B cell (primary cell): ENCODE measurements around the gene MEF2B. TPM values are rescaled to one million over a fixed set of nuclear protein-coding genes. Genes with fewer than 3 reads are reported as not detected.

ENCODE experiments used
- ATAC-seq: fragments of 200-7000 bp; cut with Tn5 transposase; one replicate; pipeline ENCODE4 v1.10.0; 2021; ENCODE audit warnings: low read depth, mild to moderate bottlenecking, moderate number of reproducible peaks, moderate library complexity
- CTCF ChIA-PET: fragments of 350-600 bp; sonication (Branson Sonifier 250); formaldehyde crosslinking; loops from one replicate; lab custom pipeline; 2021; ENCODE audit warnings: antibody characterized with exemption, inconsistent platforms; lab: Charles Lee
- POLR2A ChIA-PET: fragments of 350-600 bp; sonication (Branson Sonifier 250); formaldehyde crosslinking; loops from one replicate; lab custom pipeline; 2021; ENCODE audit warnings: antibody characterized with exemption; lab: Charles Lee
- DNase-seq: peaks from one replicate; pipeline ENCODE4 v3.0.0; 2013
- H2AFZ ChIP-seq: 2 replicates; pipeline ENCODE4 v1.6.1; 2012; ENCODE audit warnings: mild to moderate bottlenecking, low read depth, low read length; ENCODE audit not compliant: insufficient read depth, poor library complexity, severe bottlenecking
- H3K27ac ChIP-seq, 2 donors: 1 replicate in 1 of 2; 2 replicates in 1 of 2; pipeline ENCODE4 v1.5.1; 2012 to 2013; ENCODE audit warnings: low read length in 2 of 2, mild to moderate bottlenecking in 2 of 2, moderate library complexity in 1 of 2
- H3K27me3 ChIP-seq, 4 experiments: fragments of 200-600 bp in 1 of 4; sonication (generic) in 1 of 4; replicated peaks in 1 of 4; 1 replicate in 2 of 4; 2 replicates in 2 of 4; pipeline versions ENCODE4 v1.6.1 to v1.7.0; 2013 to 2016; ENCODE audit warnings: low read length in 3 of 4, mild to moderate bottlenecking in 2 of 4, mixed read lengths in 1 of 4, moderate library complexity in 1 of 4; ENCODE audit not compliant: insufficient read depth in 4 of 4, control insufficient read depth in 3 of 4; ENCODE audit errors: control extremely low read depth in 1 of 4
- H3K36me3 ChIP-seq, 2 experiments: replicated peaks in 1 of 2; 1 replicate in 1 of 2; 2 replicates in 1 of 2; pipeline versions ENCODE4 v1.6.1 to v1.7.1; 2013; ENCODE audit warnings: low read length in 1 of 2; ENCODE audit not compliant: insufficient read depth in 2 of 2, control insufficient read depth in 1 of 2; ENCODE audit errors: control extremely low read depth in 1 of 2, extremely low read depth in 1 of 2
- H3K4me1 ChIP-seq, 2 donors: fragments of 200-600 bp in 1 of 2; sonication (generic) in 1 of 2; 1 replicate in 1 of 2; 2 replicates in 1 of 2; pipeline versions ENCODE4 v1.5.1 to v1.6.1; 2013 to 2017; ENCODE audit warnings: low read length in 2 of 2; ENCODE audit not compliant: control insufficient read depth in 2 of 2, insufficient read depth in 2 of 2
- H3K4me2 ChIP-seq: replicated peaks from 2 replicates; pipeline ENCODE3; 2012; ENCODE audit warnings: mild to moderate bottlenecking, low read depth, low read length; ENCODE audit not compliant: poor library complexity, severe bottlenecking
- H3K4me3 ChIP-seq, 5 experiments: fragments of 200-600 bp in 1 of 5; sonication (generic) in 1 of 5; 1 replicate in 3 of 5; 2 replicates in 2 of 5; pipeline versions ENCODE4 v1.5.1 to v1.7.0; 2011 to 2016; ENCODE audit warnings: low read length in 4 of 5, mild to moderate bottlenecking in 4 of 5, low read depth in 2 of 5, control low read depth in 1 of 5, moderate library complexity in 1 of 5; ENCODE audit not compliant: insufficient read depth in 1 of 5; ENCODE audit errors: control extremely low read depth in 1 of 5, extremely low read depth in 1 of 5
- H3K79me2 ChIP-seq: fragments of 200-600 bp; sonication (generic); one replicate; pipeline ENCODE4 v1.6.0; 2016; ENCODE audit warnings: low read length; ENCODE audit not compliant: control insufficient read depth, insufficient read depth
- H3K9ac ChIP-seq: fragments of 200-600 bp; sonication (generic); 2 replicates; pipeline ENCODE4 v1.6.1; 2017; ENCODE audit warnings: mild to moderate bottlenecking, low read length, moderate library complexity
- H3K9me3 ChIP-seq, 3 donors: one replicate each; pipeline versions ENCODE4 v1.6.1 to v1.7.1; 2013; ENCODE audit warnings: low read length in 2 of 3; ENCODE audit not compliant: control insufficient read depth in 2 of 3, insufficient read depth in 1 of 3; ENCODE audit errors: control extremely low read depth in 1 of 3
- H4K20me1 ChIP-seq: 2 replicates; pipeline ENCODE4 v1.6.0; 2012; ENCODE audit warnings: mild to moderate bottlenecking, low read length; ENCODE audit not compliant: insufficient read depth, control insufficient read depth, poor library complexity, severe bottlenecking
- H3K27ac Mint-ChIP-seq: one replicate; pipeline ENCODE4 v1.8.0; 2021; ENCODE audit warnings: mixed read lengths
- H3K27me3 Mint-ChIP-seq: one replicate; pipeline ENCODE4 v1.8.0; 2021; ENCODE audit warnings: mixed read lengths
- H3K4me1 Mint-ChIP-seq: one replicate; pipeline ENCODE4 v1.8.0; 2021; ENCODE audit warnings: mixed read lengths
- H3K4me3 Mint-ChIP-seq: one replicate; pipeline ENCODE4 v1.8.0; 2021; ENCODE audit warnings: mixed read lengths
- H3K9me3 Mint-ChIP-seq: one replicate; pipeline ENCODE4 v1.8.0; 2022; ENCODE audit warnings: mixed read lengths; ENCODE audit not compliant: insufficient read depth
- CTCF ChIP-seq: fragments of 200-600 bp; IDR thresholded peaks from one replicate; pipeline ENCODE4 v1.8.0; 2022; ENCODE audit warnings: antibody characterized with exemption, mild to moderate bottlenecking
- EZH2 ChIP-seq: IDR thresholded peaks from 2 replicates; pipeline ENCODE4 v1.6.1; 2012; ENCODE audit warnings: borderline replicate concordance, low read depth, mild to moderate bottlenecking, moderate library complexity, low read length; ENCODE audit not compliant: insufficient read depth, poor library complexity, severe bottlenecking
- WGBS: methylation state at CpG from one replicate; pipeline ENCODE4 v1.1.5; 2013; ENCODE audit warnings: missing lambda C conversion rate; ENCODE audit not compliant: insufficient coverage; 5-methylcytosine and 5-hydroxymethylcytosine counted together
- intact Hi-C: fragments of 100-400 bp; cut with micrococcal nuclease; formaldehyde crosslinking; loops from one replicate; pipeline ENCODE4 v1.10.0; 2022
- polyA plus RNA-seq: library from polyadenylated mRNA; depleted of rRNA; stranded (reverse); fragments of >200 nt; gene quantifications from 2 replicates; pipeline ENCODE4 v1.2.3, GENCODE V29; 2012
- total RNA-seq, 2 donors: library from RNA; stranded (reverse); fragments of 120-200 nt in 1 of 2; gene quantifications; 1 replicate in 1 of 2; 2 replicates in 1 of 2; pipeline versions ENCODE4 v1.2.3 to v1.2.4, GENCODE V29; 2013 to 2022

MEF2B gene
- total and polyA plus RNA-seq, 2 donors (not counting 1 experiment from before 2014, with no cell fraction given), result 4.6 to 5.5 TPM

GRCh38 chr19:19211499-19212420 lies 41.7 kb upstream of the MEF2B start, which contains the start of gene NCAN:
Gene NCAN, plus strand, starts transcription at chr19:19211958. Its CDS starts 4,996 bp downstream, at chr19:19216954.
- WGBS, result 13% methylated on average over 50 of the region's 54 CpGs
- no peak within 1 kb of the TSS for H3K9ac ChIP-seq
- TF ChIP-seq CTCF, result no peak
- no peak within 1 kb of the TSS for H3K4me3 Mint-ChIP-seq
- H3K4me1 Mint-ChIP-seq, result peaks cover 16% of the 10 kb centered on the region
- H3K4me3 ChIP-seq, result no peak within 1 kb of the TSS
- no peaks in the 10 kb centered on the region for H4K20me1 ChIP-seq
- H3K27me3 ChIP-seq, result peaks cover 0 to 61% (median 31%) of the 10 kb centered on the region in 4 experiments
- H3K4me2 ChIP-seq, result no peak within 1 kb of the TSS
- DNase-seq (no peak), ATAC-seq (no peak)
- H3K9me3 Mint-ChIP-seq, result peaks cover 3% of the 10 kb centered on the region
- no peak within 1 kb of the TSS for H3K27ac Mint-ChIP-seq
- no peaks in the 10 kb centered on the region for H3K79me2 ChIP-seq
- no peaks in the 10 kb centered on the region for H3K36me3 ChIP-seq
- no peak within 1 kb of the TSS for H2AFZ ChIP-seq
- ChIA-PET CTCF (no interaction called here), POLR2A (no interaction called here)
- no peak within 1 kb of the TSS for H3K27ac ChIP-seq
- H3K9me3 ChIP-seq, result peaks cover 0 to 34% (median 4%) of the 10 kb centered on the region in 3 donors
- intact Hi-C loops, result no loop called here
- peaks cover 14 to 20% of the 10 kb centered on the region in 2 donors for H3K4me1 ChIP-seq
- H3K27me3 Mint-ChIP-seq, result peaks cover 54% of the 10 kb centered on the region

DNA sequence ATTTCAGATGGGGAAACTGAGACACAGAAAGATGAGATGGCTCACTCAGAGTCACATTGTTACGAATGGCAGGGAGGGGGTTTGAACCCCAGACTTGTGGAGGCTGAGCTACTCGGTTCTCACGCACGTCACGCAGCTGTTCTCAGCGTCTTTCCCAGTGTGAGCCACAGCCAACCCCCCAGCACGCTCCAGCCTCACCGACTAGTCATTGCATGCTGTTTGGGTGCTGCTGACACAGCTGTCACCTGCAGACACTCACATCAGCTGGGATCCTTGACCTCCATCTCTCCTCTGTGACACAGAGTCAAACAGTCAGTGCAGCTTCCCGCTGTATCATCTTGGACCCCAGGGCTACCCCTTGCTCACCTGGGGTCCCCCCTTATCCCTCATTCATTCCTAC lies 39.3 kb upstream of the MEF2B start:
- Histone ChIP-seq H3K4me2 (no peak overlapping the region), H4K20me1 (no peaks in the 10 kb centered on the region), H2AFZ (no peak overlapping the region), H3K36me3 (no peaks in the 10 kb centered on the region), H3K79me2 (no peaks in the 10 kb centered on the region), H3K9ac (no peak overlapping the region), H3K9me3 (peaks cover 0 to 24% (median 4%) of the 10 kb centered on the region in 3 donors), H3K27ac (no peak overlapping the region), H3K27me3 (peaks cover 0 to 52% (median 24%) of the 10 kb centered on the region in 4 experiments), H3K4me1 (peaks cover 19 to 20% of the 10 kb centered on the region in 2 donors), H3K4me3 (no peak overlapping the region)
- no peak for ATAC-seq
- ChIA-PET CTCF (interaction anchor here (0.7 kb wide), 1 partner anchor 773 kb away, joined by 3 read pairs; no protein-coding TSS in a partner anchor), POLR2A (no interaction called here)
- DNase-seq, result no peak
- Mint-ChIP-seq H3K9me3 (peaks cover 3% of the 10 kb centered on the region), H3K27me3 (peaks cover 41% of the 10 kb centered on the region), H3K27ac (no peak overlapping the region), H3K4me1 (peaks cover 19% of the 10 kb centered on the region), H3K4me3 (no peak overlapping the region)
- intact Hi-C loops, result no loop called here
- TF ChIP-seq EZH2 (no peak), CTCF (no peak)
- WGBS, result 68% methylated on average over 8 of the region's 9 CpGs
